GM13977 (cell line): Measurements from ENCODE around the gene TOMM20.

Experiments
- DNase-seq: peaks from one replicate; pipeline ENCODE4 v3.0.0; 2012; ENCODE audit warnings: low spot score
- CTCF ChIP-seq: IDR thresholded peaks from 2 replicates; pipeline ENCODE4 v1.5.1; 2012; ENCODE audit warnings: mild to moderate bottlenecking, control low read depth; ENCODE audit not compliant: insufficient read depth; ENCODE audit errors: extremely low read depth, missing control alignments
- in situ Hi-C: fragments of 300-500 bp; cut with MboI; formaldehyde crosslinking; loops from one replicate; pipeline ENCODE4 v1.12.0; 2022; ENCODE audit warnings: low sequenced_read_pairs, low pct_unique_long_range_greater_than_20kb, mixed read lengths, inconsistent platforms; ENCODE audit not compliant: unreplicated experiment

Gene TOMM20

DNA sequence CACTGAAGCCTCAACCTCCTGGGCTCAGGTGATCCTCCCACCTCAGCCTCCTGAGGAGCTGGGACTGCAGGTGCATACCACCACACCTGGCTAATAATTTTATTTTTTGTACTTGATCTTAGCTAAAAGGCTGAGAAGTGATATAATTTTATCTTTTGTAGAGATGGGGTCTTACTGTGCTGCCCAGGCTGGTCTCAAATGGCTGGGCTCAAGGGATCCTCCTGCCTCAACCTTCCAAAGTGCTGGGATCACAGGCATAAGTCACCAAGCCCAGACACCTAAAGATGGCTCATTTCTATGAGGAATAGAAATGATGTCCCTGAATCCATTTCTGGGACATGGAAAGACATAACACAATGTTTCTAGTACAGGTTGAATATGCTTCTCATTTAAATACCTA, 57.8 kb downstream of the TOMM20 start:
- no peak for DNase-seq
- TF ChIP-seq CTCF = no peak
- in situ Hi-C loops = no loop called here

DNA sequence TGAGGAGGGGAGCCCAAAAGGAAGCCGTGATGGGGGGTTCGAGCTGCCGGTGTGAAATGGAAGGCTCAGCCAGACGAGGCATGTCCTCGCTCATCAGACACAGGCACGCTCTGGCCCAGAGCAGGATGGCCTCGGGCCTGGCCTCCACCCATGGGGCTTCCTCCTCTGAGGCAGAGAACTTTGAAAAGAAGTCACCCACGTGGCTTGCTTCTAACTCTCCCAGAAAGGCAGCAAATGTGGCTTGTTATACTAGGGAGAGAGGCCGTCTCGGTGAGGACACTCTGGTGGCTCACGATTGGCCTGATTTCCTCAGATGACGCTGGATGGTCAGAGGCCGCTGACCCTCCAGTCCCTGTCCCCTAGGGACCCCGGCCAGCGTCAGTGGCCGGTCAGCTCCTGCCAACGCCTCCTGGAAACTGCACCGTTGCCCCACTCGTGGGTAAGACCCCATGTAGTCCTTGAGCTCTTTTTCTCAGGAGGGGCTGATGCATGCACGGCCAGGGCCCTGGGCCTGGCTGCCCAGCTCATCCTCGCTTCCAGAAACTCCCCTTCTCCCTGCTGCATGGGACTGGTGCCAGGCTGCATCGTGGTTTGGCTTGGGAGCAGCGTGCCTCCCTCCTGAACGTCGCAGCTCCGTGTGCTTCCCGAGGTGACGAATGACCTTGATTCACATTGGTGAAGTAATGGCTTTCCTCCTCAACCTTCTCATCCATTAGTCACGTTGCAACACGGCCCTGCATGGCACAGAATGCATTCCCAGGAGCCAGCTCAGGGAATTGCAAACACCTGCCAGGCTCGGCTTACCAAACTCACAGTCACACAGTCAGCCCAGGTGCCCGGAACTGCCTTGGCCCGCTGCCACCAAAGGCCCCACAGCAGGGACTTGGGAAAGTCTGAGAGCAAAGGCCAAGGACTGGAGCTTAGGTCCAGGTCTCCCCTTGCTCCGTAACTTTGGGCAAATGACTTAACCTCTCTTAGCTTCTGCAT, 58.8 kb downstream of the TOMM20 start:
- DNase-seq = no peak

DNA sequence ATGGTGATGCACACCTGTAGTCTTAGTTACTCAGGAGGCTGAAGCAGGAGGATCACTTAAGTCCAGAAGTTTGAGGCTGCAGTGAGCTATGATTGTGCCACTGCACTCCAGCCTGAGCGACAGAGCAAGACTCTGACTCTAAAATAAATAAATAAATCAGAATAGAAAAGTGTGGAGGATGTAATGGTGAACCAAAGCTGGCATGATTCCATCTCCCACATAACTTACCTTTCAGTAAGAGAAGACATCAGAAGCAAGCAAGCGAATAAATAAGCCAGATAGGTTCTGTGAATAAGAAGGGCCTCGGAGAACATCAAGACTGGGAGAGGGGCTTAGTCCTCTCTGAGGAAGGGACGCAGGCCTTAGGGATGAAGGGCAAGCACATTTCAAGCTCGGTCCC, 59.5 kb downstream of the TOMM20 start:
- TF ChIP-seq CTCF = no peak
- DNase-seq = no peak
- in situ Hi-C loops = no loop called here

More for the DNA sequence above, 58.8 kb downstream of the TOMM20 start:
- in situ Hi-C loops = no loop called here
- no peak for TF ChIP-seq CTCF

GRCh38 chr1:235068158-235069121, 60.2 kb downstream of the TOMM20 start:
- DNase-seq = no peak
- in situ Hi-C loops = no loop called here
- TF ChIP-seq CTCF = no peak

DNA sequence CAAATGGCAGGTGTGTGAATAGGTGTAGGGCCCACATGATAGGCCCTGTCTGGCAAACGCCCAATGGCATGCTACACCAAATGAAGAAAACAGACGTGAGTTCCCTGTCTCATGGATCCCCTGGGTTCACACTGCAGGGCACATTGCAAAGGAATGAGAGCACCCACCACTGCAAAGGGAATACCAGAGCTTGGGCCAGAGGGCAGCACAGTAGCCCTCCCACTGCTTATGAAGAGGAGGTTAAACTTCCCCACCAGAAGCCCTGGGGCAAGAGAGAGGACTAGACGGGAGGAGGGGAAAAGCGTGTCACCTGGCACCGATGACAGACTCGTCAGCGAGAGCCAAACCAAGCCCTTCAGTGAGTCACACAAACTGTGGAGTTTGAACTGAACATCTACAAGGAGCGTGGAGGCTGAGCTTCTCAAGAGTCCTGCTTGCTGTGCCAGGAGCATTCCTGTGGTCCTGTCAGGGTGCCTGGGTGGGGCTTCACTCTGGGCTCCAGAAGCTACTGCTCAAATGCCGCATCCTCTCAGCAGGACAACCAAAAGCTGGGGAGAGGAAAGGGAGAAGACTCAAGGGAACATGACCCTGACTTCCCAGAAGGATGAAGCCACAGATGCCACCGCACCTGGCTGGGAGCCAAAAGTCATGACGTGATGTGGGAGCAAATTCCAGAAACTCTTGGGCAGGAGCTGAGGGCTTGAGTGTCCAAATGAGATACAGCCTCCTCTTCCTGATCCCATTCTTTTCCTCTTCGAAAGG, 61.1 kb downstream of the TOMM20 start:
- no peak for TF ChIP-seq CTCF
- in situ Hi-C loops = no loop called here
- no peak for DNase-seq
